Measurements from ENCODE around the gene FADS6. TPM values are rescaled to one million over a fixed set of nuclear protein-coding genes. Genes with fewer than 3 reads are reported as not detected.

Gene FADS6
- total and polyA plus RNA-seq, 12 donors = 0.92 to 15.3 (median 6.0) TPM

- Histone ChIP-seq H3K9me3 (replicated peaks in 1 of 3) (no peaks in the 10 kb centered on the region), H3K4me1 (replicated peaks in 1 of 2) (peaks cover 13 to 20% of the 10 kb centered on the region in 2 donors), H3K27ac (no peak within 1 kb of the TSS), H3K36me3 (replicated peaks in 1 of 2) (no peaks in the 10 kb centered on the region), H3K27me3 (peaks cover 24% of the 10 kb centered on the region), H3K4me3 (peak within 1 kb of the TSS in 2 of 4 donors; percentile 24 to 65)
- TF ChIP-seq POLR2A (IDR thresholded peaks at IDR 0.05) (no peak), CTCF (IDR thresholded peaks at IDR 0.05) (no peak)
- WGBS, 4 donors = 3 to 23% (median 8%) methylated on average over 7 to 57 of the region's 57 CpGs
- intact Hi-C loops (cut with DNase I) = loop anchor here (5.0 kb wide), 1 partner anchor 34 kb away; no protein-coding TSS in a partner anchor
- peak in 3 of 7 donors; percentile 28 to 54 (median 43) for DNase-seq
Observed at GRCh38 chr17:74922694-74923537, 29.5 kb upstream of the FADS6 start, which contains the start of gene USH1G. USH1G (minus strand) TSS chr17:74923255; CDS start chr17:74923073, 182 bp downstream.

- Histone ChIP-seq H3K36me3 (replicated peaks in 1 of 2) (no peaks in the 10 kb centered on the region), H3K4me1 (replicated peaks in 1 of 2) (peaks cover 13 to 20% of the 10 kb centered on the region in 2 donors), H3K9me3 (replicated peaks in 1 of 3) (no peaks in the 10 kb centered on the region), H3K4me3 (peak overlapping the region in 1 of 4 donors; percentile 65), H3K27ac (no peak overlapping the region), H3K27me3 (peaks cover 24% of the 10 kb centered on the region)
- no peak for TF ChIP-seq CTCF (IDR thresholded peaks at IDR 0.05)
- TF ChIP-seq POLR2A (IDR thresholded peaks at IDR 0.05) = no peak
- DNase-seq = peak in 6 of 7 donors; percentile 32 to 70 (median 53)
- intact Hi-C loops (cut with DNase I) = loop anchor here (5.0 kb wide), 1 partner anchor 35 kb away; no protein-coding TSS in a partner anchor
- WGBS, 4 donors = 35 to 44% (median 37%) methylated on average over 3 to 6 of the region's 6 CpGs
Observed at GRCh38 chr17:74922172-74922571, 28.7 kb upstream of the FADS6 start.

- no peaks in the 10 kb centered on the region for H3K9me3 ChIP-seq (replicated peaks in 1 of 3)
- intact Hi-C loops (cut with DNase I) = loop anchor here (5.0 kb wide), 1 partner anchor 36 kb away; no protein-coding TSS in a partner anchor
- H3K27ac ChIP-seq = no peak overlapping the region
- H3K4me1 ChIP-seq (replicated peaks in 1 of 2) = peaks cover 13 to 20% of the 10 kb centered on the region in 2 donors
- peak overlapping the region in 1 of 4 donors; percentile 65 for H3K4me3 ChIP-seq
- H3K36me3 ChIP-seq (replicated peaks in 1 of 2) = no peaks in the 10 kb centered on the region
- WGBS, 4 donors = 82 to 96% (median 84%) methylated on average over 2 of the region's 2 CpGs
- H3K27me3 ChIP-seq = peaks cover 24% of the 10 kb centered on the region
- no peak for TF ChIP-seq POLR2A (IDR thresholded peaks at IDR 0.05)
- no peak for TF ChIP-seq CTCF (IDR thresholded peaks at IDR 0.05)
- DNase-seq = no peak
Observed at GRCh38 chr17:74921769-74922168, 28.3 kb upstream of the FADS6 start.

- DNase-seq = no peak
- TF ChIP-seq CTCF (IDR thresholded peaks at IDR 0.05) = no peak
- no peak for TF ChIP-seq POLR2A (IDR thresholded peaks at IDR 0.05)
- Histone ChIP-seq H3K4me3 (no peak overlapping the region), H3K27me3 (peaks cover 24% of the 10 kb centered on the region), H3K4me1 (replicated peaks in 1 of 2) (peaks cover 13 to 20% of the 10 kb centered on the region in 2 donors), H3K9me3 (replicated peaks in 1 of 3) (no peaks in the 10 kb centered on the region), H3K27ac (no peak overlapping the region), H3K36me3 (replicated peaks in 1 of 2) (no peaks in the 10 kb centered on the region)
- intact Hi-C loops (cut with DNase I) = loop anchor here (5.0 kb wide), 1 partner anchor 36 kb away; no protein-coding TSS in a partner anchor
- 55 to 82% (median 68%) methylated on average over 15 to 19 of the region's 19 CpGs for WGBS, 4 donors
Observed at GRCh38 chr17:74921026-74921681, 27.7 kb upstream of the FADS6 start.
